GM13977 (cell line): ENCODE measurements around the gene TLX1.

Experiments used
- DNase-seq: peaks from one replicate; pipeline ENCODE4 v3.0.0; 2012; ENCODE audit warnings: low spot score
- in situ Hi-C: fragments of 300-500 bp; cut with MboI; formaldehyde crosslinking; loops from one replicate; pipeline ENCODE4 v1.12.0; 2022; ENCODE audit warnings: low sequenced_read_pairs, low pct_unique_long_range_greater_than_20kb, mixed read lengths, inconsistent platforms; ENCODE audit not compliant: unreplicated experiment
- TF ChIP-seq, protein P1 (sequence below): IDR thresholded peaks from 2 replicates; pipeline ENCODE4 v1.5.1; 2012; ENCODE audit warnings: mild to moderate bottlenecking, control low read depth; ENCODE audit not compliant: insufficient read depth; ENCODE audit errors: extremely low read depth, missing control alignments

TLX1 gene

GRCh38 chr10:101132636-101133473 lies 1.8 kb downstream of the TLX1 start:
- in situ Hi-C loops = loop anchor here (10.0 to 25.0 kb wide), 3 partner anchors 82 to 1596 kb away; partner anchors contain the start of genes NKX2-3 and PAX2
- TF ChIP-seq, protein P1, sequence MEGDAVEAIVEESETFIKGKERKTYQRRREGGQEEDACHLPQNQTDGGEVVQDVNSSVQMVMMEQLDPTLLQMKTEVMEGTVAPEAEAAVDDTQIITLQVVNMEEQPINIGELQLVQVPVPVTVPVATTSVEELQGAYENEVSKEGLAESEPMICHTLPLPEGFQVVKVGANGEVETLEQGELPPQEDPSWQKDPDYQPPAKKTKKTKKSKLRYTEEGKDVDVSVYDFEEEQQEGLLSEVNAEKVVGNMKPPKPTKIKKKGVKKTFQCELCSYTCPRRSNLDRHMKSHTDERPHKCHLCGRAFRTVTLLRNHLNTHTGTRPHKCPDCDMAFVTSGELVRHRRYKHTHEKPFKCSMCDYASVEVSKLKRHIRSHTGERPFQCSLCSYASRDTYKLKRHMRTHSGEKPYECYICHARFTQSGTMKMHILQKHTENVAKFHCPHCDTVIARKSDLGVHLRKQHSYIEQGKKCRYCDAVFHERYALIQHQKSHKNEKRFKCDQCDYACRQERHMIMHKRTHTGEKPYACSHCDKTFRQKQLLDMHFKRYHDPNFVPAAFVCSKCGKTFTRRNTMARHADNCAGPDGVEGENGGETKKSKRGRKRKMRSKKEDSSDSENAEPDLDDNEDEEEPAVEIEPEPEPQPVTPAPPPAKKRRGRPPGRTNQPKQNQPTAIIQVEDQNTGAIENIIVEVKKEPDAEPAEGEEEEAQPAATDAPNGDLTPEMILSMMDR = no peak
- peak; percentile 32 for DNase-seq

- in situ Hi-C loops = loop anchor here (10.0 to 25.0 kb wide), 3 partner anchors 81 to 1596 kb away; partner anchors contain the start of genes NKX2-3 and PAX2
- no peak for DNase-seq
- TF ChIP-seq, protein P1 = no peak
These were observed 2.6 kb downstream of the TLX1 start for GRCh38 chr10:101133489-101134298.

DNA sequence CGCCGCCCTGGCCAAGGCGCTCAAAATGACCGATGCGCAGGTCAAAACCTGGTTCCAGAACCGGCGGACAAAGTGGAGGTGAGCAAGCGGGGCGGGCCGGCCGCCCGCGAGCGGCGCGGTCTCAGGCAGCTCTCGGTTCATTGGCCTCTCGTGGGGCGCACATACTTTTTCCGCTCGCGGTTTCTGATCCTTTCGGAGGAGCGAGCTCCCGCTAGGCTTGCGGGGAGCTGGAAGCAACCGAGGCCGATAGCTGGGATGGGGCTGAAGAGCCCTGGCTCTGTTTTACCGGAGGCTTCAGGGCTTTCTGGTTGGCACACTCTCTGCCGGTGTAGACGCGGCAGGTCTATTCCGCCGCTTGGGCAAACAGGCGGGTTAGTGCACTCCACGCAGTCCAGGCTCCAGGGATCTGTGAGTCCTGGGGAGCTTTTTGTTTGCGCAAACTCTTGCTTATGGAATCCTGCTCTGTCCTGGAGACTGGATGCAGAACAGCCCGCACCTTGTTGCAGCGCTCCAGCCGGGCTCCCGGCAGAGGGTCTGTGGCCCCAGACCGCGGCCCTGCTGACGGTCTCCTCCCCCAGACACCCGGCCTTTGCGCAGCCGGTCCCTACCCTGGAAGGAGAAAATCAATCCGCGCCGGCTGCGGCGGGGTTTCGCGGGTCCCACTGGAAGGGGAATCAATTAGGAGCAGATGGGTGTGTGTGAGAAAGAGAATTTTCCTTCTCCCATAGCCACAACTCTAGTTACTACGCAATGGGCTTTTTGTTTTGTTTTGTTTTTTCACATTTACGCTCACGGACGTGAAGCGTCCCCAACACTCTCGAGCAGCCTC lies 3.4 kb downstream of the TLX1 start:
- no peak for DNase-seq
- TF ChIP-seq, protein P1 = no peak
- in situ Hi-C loops = loop anchor here (10.0 to 25.0 kb wide), 3 partner anchors 80 to 1597 kb away; partner anchors contain the start of genes NKX2-3 and PAX2

GRCh38 chr10:101135141-101136006 lies 4.3 kb downstream of the TLX1 start:
- TF ChIP-seq, protein P1 = no peak
- in situ Hi-C loops = loop anchor here (10.0 to 25.0 kb wide), 3 partner anchors 79 to 1598 kb away; partner anchors contain the start of genes NKX2-3 and PAX2
- DNase-seq = no peak

DNA sequence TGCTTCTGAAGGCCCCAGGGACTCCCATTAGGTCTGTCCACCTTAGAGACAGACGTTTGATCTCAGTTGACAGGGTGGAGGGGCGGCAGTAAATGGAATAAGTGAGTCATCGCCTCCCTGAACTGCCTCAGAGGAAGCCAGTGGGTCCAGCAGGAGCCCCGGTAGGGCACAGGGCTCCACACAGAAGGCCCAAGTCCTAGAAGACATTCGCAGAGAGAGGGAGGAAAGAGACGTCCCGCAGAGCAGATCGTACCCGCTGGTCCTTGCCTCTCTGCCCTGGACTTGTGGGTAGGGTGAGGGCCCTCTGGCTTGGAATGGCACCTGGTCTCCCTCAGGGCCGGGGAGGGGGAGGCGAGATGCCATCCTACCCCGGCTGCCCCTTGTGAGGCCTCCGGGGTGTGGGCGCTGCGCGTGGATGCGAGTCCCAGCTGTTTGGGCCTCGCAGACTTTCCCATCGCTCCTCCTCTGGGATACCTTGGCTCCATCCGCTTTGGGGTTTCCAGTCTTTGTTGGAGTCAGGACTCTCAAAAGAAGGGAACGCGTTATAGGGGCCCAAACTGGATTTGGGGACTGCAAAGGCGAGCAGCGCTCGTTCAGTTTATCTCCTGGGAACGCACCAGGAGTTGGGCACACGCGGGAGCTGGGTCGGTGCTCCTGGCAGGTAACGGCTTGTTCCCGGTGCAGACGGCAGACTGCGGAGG lies 5.1 kb downstream of the TLX1 start:
- TF ChIP-seq, protein P1 = no peak
- no peak for DNase-seq
- in situ Hi-C loops = loop anchor here (10.0 to 25.0 kb wide), 3 partner anchors 79 to 1599 kb away; partner anchors contain the start of genes NKX2-3 and PAX2
